Breast epithelium (tissue), 4 donors: ENCODE data around the gene RHOC. TPM values are rescaled to one million over a fixed set of nuclear protein-coding genes. Genes with fewer than 3 reads are reported as not detected.

Experiments used
- DNase-seq, 2 donors: peaks; one replicate each; pipeline ENCODE4 v3.0.0-alpha.2; 2019; ENCODE audit warnings: low spot score in 2 of 2
- H3K27ac ChIP-seq, 2 donors: fragments of 200-600 bp; sonication (generic) in 1 of 2; one replicate each; pipeline ENCODE4 v1.5.1; 2016 to 2019; ENCODE audit warnings: mild to moderate bottlenecking in 1 of 2
- H3K27me3 ChIP-seq, 2 donors: fragments of 200-600 bp; sonication (generic) in 1 of 2; one replicate each; pipeline versions ENCODE4 v1.5.1 to v1.6.0; 2017 to 2019; ENCODE audit warnings: control low read depth in 1 of 2, mild to moderate bottlenecking in 1 of 2
- H3K36me3 ChIP-seq: fragments of 200-600 bp; one replicate; pipeline ENCODE4 v1.5.1; 2019
- H3K4me1 ChIP-seq, 2 donors: fragments of 200-600 bp; sonication (generic); one replicate each; pipeline ENCODE4 v1.5.1; 2016 to 2019; ENCODE audit warnings: control low read depth in 1 of 2
- H3K4me3 ChIP-seq, 3 donors: fragments of 200-600 bp; sonication (generic); 1 replicate in 2 of 3; 2 replicates in 1 of 3; pipeline ENCODE4 v1.5.1; 2016 to 2019; ENCODE audit warnings: mild to moderate bottlenecking in 3 of 3, moderate library complexity in 2 of 3
- H3K9me3 ChIP-seq, 2 donors: fragments of 200-600 bp; sonication (generic) in 1 of 2; one replicate each; pipeline ENCODE4 v1.5.1; 2016 to 2019; ENCODE audit warnings: control low read depth in 1 of 2
- POLR2A ChIP-seq: fragments of 450-650 bp; IDR thresholded peaks from one replicate; pipeline ENCODE4 v1.6.1; 2016; ENCODE audit warnings: antibody characterized with exemption, mild to moderate bottlenecking, moderate library complexity
- POLR2AphosphoS5 ChIP-seq, 3 donors: sonication (generic); formaldehyde crosslinking; IDR thresholded peaks; one replicate each; pipeline ENCODE4 v1.6.1; 2017; ENCODE audit warnings: antibody characterized with exemption in 3 of 3
- intact Hi-C: fragments of 100-400 bp; cut with DNase I; formaldehyde crosslinking; loops from one replicate; pipeline ENCODE4 v1.15.1; 2023; ENCODE audit warnings: low total_unique reads
- total RNA-seq, 3 donors: library from RNA; depleted of rRNA; stranded (reverse); fragments of >200 nt; gene quantifications; one replicate each; pipeline ENCODE4 v1.1.0, GENCODE V29; 2016
- TF ChIP-seq, protein P1 (sequence below), 3 donors: fragments of 450-650 bp; IDR thresholded peaks; one replicate each; pipeline ENCODE4 v1.5.1; 2016 to 2017; ENCODE audit warnings: antibody characterized with exemption in 3 of 3, mild to moderate bottlenecking in 3 of 3, moderate library complexity in 3 of 3

The RHOC gene
- 100 to 1,000 TPM; 150 to 302 (median 235) TPM for total RNA-seq

DNA sequence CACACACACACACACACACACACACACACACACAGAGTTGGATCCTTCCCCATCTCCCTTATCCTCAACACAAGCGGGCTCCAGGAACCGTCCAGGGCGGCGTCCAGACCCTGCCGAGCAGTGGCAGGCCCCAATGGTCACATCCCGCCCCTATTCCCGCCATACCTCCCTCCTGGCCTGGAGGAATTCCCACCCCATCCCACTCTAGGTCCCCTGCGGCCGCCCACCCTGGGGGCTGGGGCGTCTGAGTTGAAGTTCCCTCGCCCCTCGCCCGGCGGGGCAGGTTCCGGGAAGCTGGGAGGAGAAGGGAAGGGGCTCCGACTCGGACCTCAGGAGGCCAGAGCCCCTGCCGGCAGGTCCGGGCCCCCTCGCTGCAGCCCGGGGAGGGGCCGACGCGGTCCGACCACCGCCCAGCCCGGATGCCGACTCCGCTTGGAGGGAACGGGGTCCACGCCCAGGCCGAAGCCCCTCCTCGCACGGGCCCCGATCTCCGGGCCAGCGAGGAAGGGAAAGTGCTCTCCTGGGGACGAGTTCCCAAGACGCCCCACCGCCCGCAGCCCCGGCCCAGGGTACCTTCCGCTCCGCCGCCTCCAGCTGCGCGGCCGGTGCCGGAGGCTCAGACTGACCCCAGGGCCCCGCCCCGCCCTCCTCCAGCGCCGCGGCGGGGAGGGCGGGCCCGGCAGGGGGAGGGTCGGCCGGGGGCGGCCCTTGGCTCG is at the start of gene RHOC:
Gene RHOC, minus strand, starts transcription at position 623 of the 716 bp plus-strand sequence. CDS start 3,328 bp downstream, outside the sequence.
- Histone ChIP-seq H3K36me3 (no peaks in the 10 kb centered on the region), H3K27me3 (no peaks in the 10 kb centered on the region), H3K27ac (peak within 1 kb of the TSS; percentile 86 to 99), H3K9me3 (no peaks in the 10 kb centered on the region), H3K4me3 (peak within 1 kb of the TSS; percentile 62 to 100 (median 83)), H3K4me1 (peaks cover 9 to 17% of the 10 kb centered on the region in 2 donors)
- intact Hi-C loops = no loop called here
- peak; percentile 56 for TF ChIP-seq POLR2A
- peak; percentile 6 to 75 (median 11) for TF ChIP-seq POLR2AphosphoS5 (IDR thresholded peaks at IDR 0.05)
- TF ChIP-seq, protein P1, sequence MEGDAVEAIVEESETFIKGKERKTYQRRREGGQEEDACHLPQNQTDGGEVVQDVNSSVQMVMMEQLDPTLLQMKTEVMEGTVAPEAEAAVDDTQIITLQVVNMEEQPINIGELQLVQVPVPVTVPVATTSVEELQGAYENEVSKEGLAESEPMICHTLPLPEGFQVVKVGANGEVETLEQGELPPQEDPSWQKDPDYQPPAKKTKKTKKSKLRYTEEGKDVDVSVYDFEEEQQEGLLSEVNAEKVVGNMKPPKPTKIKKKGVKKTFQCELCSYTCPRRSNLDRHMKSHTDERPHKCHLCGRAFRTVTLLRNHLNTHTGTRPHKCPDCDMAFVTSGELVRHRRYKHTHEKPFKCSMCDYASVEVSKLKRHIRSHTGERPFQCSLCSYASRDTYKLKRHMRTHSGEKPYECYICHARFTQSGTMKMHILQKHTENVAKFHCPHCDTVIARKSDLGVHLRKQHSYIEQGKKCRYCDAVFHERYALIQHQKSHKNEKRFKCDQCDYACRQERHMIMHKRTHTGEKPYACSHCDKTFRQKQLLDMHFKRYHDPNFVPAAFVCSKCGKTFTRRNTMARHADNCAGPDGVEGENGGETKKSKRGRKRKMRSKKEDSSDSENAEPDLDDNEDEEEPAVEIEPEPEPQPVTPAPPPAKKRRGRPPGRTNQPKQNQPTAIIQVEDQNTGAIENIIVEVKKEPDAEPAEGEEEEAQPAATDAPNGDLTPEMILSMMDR (IDR thresholded peaks at IDR 0.05) = no peak
- DNase-seq = no peak

DNA sequence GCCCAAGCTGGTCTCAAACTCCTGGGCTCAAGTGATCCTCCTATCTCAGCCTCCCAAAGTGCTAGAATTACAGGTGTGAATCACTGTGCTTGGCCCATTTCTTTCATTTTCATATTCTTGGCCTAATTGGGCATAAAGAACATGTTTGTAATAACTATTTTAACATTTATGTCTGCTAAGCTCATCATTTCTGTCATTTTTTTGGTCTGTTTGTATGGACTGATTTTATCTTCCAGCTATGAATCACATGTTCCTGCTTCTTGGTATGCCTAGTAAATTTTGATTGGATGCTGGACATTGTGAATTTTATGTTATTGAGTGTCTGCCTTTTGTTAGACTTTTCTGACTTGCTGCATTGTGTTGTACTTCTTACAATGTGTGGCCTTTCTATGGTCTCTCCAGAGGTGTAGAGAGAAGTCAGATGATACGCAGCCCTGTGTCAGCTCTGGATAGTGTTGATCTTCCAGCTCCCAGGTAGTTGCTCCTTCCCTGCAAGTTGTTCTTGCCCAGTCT is 47.2 kb upstream of the RHOC start:
- Histone ChIP-seq H3K9me3 (peaks cover 0 to 6% of the 10 kb centered on the region in 2 donors), H3K27ac (no peak overlapping the region), H3K27me3 (no peaks in the 10 kb centered on the region), H3K4me1 (no peaks in the 10 kb centered on the region), H3K4me3 (no peak overlapping the region), H3K36me3 (no peaks in the 10 kb centered on the region)
- TF ChIP-seq POLR2AphosphoS5 (IDR thresholded peaks at IDR 0.05) = no peak
- TF ChIP-seq, protein P1 (IDR thresholded peaks at IDR 0.05) = no peak
- TF ChIP-seq POLR2A = no peak
- intact Hi-C loops = loop anchor here (5.0 kb wide), 1 partner anchor 918 kb away; no protein-coding TSS in a partner anchor
- no peak for DNase-seq

DNA sequence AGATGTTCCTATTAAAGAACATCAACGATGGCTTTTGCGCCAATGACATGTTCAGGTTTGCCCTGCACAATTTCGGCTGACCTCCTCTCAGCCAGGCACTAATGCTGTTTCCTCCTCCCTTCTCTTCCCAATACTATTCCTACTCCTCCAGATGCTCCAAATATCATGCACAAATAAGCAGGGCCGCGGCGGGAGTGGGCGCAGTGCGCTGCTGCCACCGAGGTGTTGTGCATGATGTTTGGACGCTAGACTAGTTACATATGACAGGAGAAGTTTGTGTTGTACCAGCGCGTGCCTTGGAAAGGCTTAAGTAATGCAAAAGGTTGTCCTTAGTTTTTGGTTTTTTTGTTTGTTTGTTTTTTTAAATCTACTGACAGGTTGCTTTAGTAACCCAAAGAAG is 41.5 kb upstream of the RHOC start:
- DNase-seq = no peak
- H3K4me3 ChIP-seq = no peak overlapping the region
- no peaks in the 10 kb centered on the region for H3K9me3 ChIP-seq
- no peak for TF ChIP-seq POLR2AphosphoS5 (IDR thresholded peaks at IDR 0.05)
- TF ChIP-seq, protein P1 (IDR thresholded peaks at IDR 0.05) = no peak
- TF ChIP-seq POLR2A = no peak
- intact Hi-C loops = no loop called here
- H3K4me1 ChIP-seq = no peaks in the 10 kb centered on the region
- H3K27ac ChIP-seq = no peak overlapping the region
- peaks cover 5 to 11% of the 10 kb centered on the region in 2 donors for H3K27me3 ChIP-seq
- H3K36me3 ChIP-seq = no peaks in the 10 kb centered on the region

DNA sequence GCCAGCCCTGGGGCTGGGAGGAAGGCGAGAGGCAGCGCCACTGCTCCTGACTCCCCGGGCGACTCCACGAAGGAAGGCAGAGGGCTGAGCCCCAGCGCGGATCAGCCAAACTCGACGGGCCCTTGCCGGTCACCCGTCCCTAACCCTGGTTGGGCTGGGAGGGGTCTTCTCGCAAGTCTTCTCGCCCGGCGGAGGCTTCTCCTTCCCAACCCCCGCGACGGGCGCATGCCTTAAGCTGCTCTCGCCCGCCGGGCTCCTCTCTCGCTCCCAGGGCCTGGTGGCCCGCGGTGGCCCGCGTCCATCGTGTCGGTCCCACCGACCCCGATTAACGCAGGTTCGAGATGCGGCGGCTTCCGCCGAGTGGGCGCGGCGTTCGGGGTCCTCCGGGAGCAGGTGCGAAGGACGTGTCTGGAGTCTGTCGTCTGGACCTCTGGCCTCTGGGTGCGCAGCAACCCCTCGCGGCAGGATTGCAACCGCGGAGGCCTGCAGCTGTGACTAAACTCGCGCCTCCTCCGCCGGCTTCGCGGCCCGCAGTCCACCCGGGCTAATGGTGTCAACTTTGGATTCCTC is 37.2 kb upstream of the RHOC start:
- Histone ChIP-seq H3K27ac (no peak overlapping the region), H3K36me3 (no peaks in the 10 kb centered on the region), H3K27me3 (peaks cover 5 to 18% of the 10 kb centered on the region in 2 donors), H3K4me3 (peak overlapping the region; percentile 21 to 61 (median 35)), H3K4me1 (no peaks in the 10 kb centered on the region), H3K9me3 (no peaks in the 10 kb centered on the region)
- DNase-seq = no peak
- TF ChIP-seq, protein P1 (IDR thresholded peaks at IDR 0.05) = no peak
- TF ChIP-seq POLR2AphosphoS5 (IDR thresholded peaks at IDR 0.05) (no peak), POLR2A (no peak)
- intact Hi-C loops = no loop called here
